DOHH2 (cell line): Measurements from ENCODE around the gene TM2D3.

ENCODE experiments used
- CTCF ChIP-seq: fragments of 200-600 bp; sonication (generic); IDR thresholded peaks from one replicate; pipeline ENCODE4 v1.5.1; 2014; ENCODE audit warnings: antibody characterized with exemption, mild to moderate bottlenecking, low read depth, low read length; ENCODE audit not compliant: poor library complexity, severe bottlenecking
- EZH2phosphoT487 ChIP-seq: fragments of 200-600 bp; sonication (generic); IDR thresholded peaks from 2 replicates; pipeline ENCODE4 v1.6.1; 2017; ENCODE audit warnings: borderline replicate concordance, mild to moderate bottlenecking, antibody characterized with exemption, low read length, moderate library complexity, mixed read lengths

GRCh38 chr15:101614761-101615160, 37.4 kb downstream of the TM2D3 start:
- TF ChIP-seq CTCF (no peak), EZH2phosphoT487 (no peak)
